ENCODE data around the gene SCRN2. TPM values are rescaled to one million over a fixed set of nuclear protein-coding genes. Genes with fewer than 3 reads are reported as not detected.

The SCRN2 gene
- total RNA-seq, 1 donor from 2014 or later, result 30.9 TPM

- no peak overlapping the region for H3K27ac ChIP-seq
- DNase-seq, result no peak
- intact Hi-C loops (cut with DNase I), result no loop called here
These were observed 37.3 kb upstream of the SCRN2 start for GRCh38 chr17:47878203-47879027.

GRCh38 chr17:47877368-47878034 lies 36.4 kb upstream of the SCRN2 start:
- Histone ChIP-seq H3K27ac (no peak overlapping the region), H3K27me3 (ENCODE audit: low read depth) (peaks cover 9% of the 10 kb centered on the region), H3K4me1 (peaks cover 23% of the 10 kb centered on the region), H3K36me3 (no peaks in the 10 kb centered on the region), H3K4me3 (no peak overlapping the region), H3K9me3 (no peaks in the 10 kb centered on the region)
- intact Hi-C loops (cut with DNase I), result no loop called here
- no peak for TF ChIP-seq CTCF (IDR thresholded peaks at IDR 0.05)
- no peak for ATAC-seq
- DNase-seq, result no peak

More at GRCh38 chr17:47878203-47879027, 37.3 kb upstream of the SCRN2 start:
- H3K4me1 ChIP-seq, result peaks cover 25% of the 10 kb centered on the region
- peaks cover under 1% of the 10 kb centered on the region for H3K27me3 ChIP-seq (ENCODE audit: low read depth)
- H3K9me3 ChIP-seq, result no peaks in the 10 kb centered on the region
- TF ChIP-seq CTCF (IDR thresholded peaks at IDR 0.05), result no peak
- H3K36me3 ChIP-seq, result no peaks in the 10 kb centered on the region
- ATAC-seq, result no peak
- H3K4me3 ChIP-seq, result no peak overlapping the region

- intact Hi-C loops (cut with DNase I), result no loop called here
- ATAC-seq, result no peak
- TF ChIP-seq CTCF (IDR thresholded peaks at IDR 0.05), result no peak
These were observed 34.2 kb upstream of the SCRN2 start for GRCh38 chr17:47875011-47875985.

DNA sequence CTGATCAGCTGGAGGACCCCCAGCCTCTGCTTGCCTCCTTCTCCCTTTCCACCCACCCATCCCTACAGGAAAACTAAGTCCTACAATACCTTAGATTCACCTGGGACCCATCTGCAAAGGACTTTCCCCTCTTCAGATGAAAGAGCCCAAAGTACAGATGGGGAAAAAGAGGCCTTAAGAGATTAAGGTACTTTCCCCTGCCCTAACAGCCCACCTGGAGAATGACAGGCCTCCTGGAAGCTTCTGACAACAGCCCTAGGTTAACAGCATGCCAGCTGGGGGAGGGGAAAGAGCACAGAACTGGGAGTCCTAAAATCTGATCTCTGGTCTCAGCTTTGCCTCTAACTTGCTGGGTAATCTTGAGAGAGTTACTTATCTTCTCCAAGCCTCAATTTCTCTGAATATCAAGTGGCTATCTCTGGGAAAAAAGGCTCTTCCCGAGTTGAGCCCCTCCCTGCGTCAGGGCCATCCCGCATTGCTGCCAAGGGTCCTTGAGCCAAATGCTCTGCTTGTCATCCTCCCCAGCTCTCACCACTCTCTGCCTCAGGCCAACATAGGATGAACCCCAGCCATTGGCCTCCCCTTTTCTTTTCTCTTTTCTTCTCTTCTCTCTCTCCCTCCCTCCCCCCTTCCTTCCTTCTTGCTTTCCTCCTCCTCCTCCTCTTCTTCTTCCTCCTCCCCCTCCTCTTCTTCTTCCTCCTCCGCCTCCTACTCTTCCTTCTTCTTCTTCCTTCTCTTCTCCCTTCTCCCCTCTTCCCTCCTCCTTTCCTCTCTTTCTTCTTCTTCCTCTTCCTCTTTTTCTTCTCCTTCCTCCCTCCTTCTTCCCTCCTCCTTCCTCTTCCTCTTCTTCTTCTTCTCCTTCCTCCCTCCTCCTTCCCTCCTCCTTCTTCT lies 32.4 kb upstream of the SCRN2 start:
- no peaks in the 10 kb centered on the region for H3K9me3 ChIP-seq
- H3K27me3 ChIP-seq (ENCODE audit: low read depth), result peaks cover 20% of the 10 kb centered on the region
- ATAC-seq, result no peak
- H3K27ac ChIP-seq, result no peak overlapping the region
- intact Hi-C loops (cut with DNase I), result no loop called here
- H3K4me3 ChIP-seq, result no peak overlapping the region
- no peaks in the 10 kb centered on the region for H3K36me3 ChIP-seq
- TF ChIP-seq CTCF (IDR thresholded peaks at IDR 0.05), result no peak
- H3K4me1 ChIP-seq, result peaks cover 17% of the 10 kb centered on the region
- DNase-seq, result peak; percentile 13

More at GRCh38 chr17:47875011-47875985, 34.2 kb upstream of the SCRN2 start:
- Histone ChIP-seq H3K27ac (no peak overlapping the region), H3K9me3 (no peaks in the 10 kb centered on the region), H3K36me3 (no peaks in the 10 kb centered on the region), H3K4me3 (no peak overlapping the region), H3K27me3 (ENCODE audit: low read depth) (peaks cover 17% of the 10 kb centered on the region), H3K4me1 (peaks cover 17% of the 10 kb centered on the region)
- peak; percentile 19 for DNase-seq
